NB4 (cell line): Measurements from ENCODE around the gene PAX1.

Experiments used
- DNase-seq: peaks from one replicate; pipeline ENCODE4 v3.0.0; 2010; ENCODE audit warnings: low read depth
- H3K4me3 ChIP-seq: one replicate; pipeline ENCODE4 v1.5.1; 2011; ENCODE audit warnings: mild to moderate bottlenecking, low read depth, low read length, moderate library complexity
- CTCF ChIP-seq: IDR thresholded peaks from one replicate; pipeline ENCODE4 v1.5.1; 2012; ENCODE audit warnings: low read depth, low read length
- MYC ChIP-seq: IDR thresholded peaks from 2 replicates; pipeline ENCODE4 v1.6.1; 2011; ENCODE audit warnings: low read depth, low read length
- POLR2A ChIP-seq: IDR thresholded peaks from 2 replicates; pipeline ENCODE4 v1.6.1; 2011; ENCODE audit warnings: mild to moderate bottlenecking; ENCODE audit not compliant: insufficient read length; ENCODE audit errors: extremely low read depth
- TF ChIP-seq, protein P1 (sequence below): IDR thresholded peaks from 2 replicates; pipeline ENCODE4 v1.6.1; 2011; ENCODE audit warnings: low read depth, low read length

PAX1 gene

GRCh38 chr20:21706261-21707195 is 1.1 kb downstream of the PAX1 start:
- TF ChIP-seq, protein P1, sequence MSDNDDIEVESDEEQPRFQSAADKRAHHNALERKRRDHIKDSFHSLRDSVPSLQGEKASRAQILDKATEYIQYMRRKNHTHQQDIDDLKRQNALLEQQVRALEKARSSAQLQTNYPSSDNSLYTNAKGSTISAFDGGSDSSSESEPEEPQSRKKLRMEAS = no peak
- TF ChIP-seq MYC (no peak), POLR2A (no peak), CTCF (no peak)
- DNase-seq = no peak
- H3K4me3 ChIP-seq = no peak overlapping the region

DNA sequence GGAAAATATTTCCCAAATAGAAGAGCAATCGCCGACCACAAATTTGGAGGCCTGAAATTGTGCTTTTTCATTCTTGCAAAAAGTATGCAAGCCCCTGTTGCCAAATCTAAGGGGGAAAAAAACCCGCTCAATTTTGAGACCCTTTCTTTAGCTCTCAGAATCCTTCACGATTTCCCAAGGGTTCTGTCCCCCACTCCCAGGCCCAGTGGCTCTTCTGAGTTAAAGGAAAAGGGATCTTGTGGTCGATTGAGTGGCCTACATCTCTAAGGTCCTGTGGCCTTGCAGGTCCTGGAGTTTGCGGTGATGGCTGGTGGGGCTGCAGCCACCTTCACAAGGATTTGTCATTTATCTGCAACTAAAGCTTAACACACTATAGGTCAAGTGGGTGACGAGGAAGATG is 1.8 kb downstream of the PAX1 start:
- DNase-seq = no peak
- TF ChIP-seq MYC (no peak), CTCF (no peak), POLR2A (no peak)
- TF ChIP-seq, protein P1 = no peak
- H3K4me3 ChIP-seq = no peak overlapping the region

GRCh38 chr20:21707999-21708737 is 2.7 kb downstream of the PAX1 start:
- TF ChIP-seq POLR2A = no peak
- TF ChIP-seq CTCF = no peak
- no peak for TF ChIP-seq MYC
- TF ChIP-seq, protein P1 = no peak
- H3K4me3 ChIP-seq = no peak overlapping the region
- DNase-seq = no peak

- no peak overlapping the region for H3K4me3 ChIP-seq
- TF ChIP-seq POLR2A (no peak), CTCF (no peak), MYC (no peak)
- TF ChIP-seq, protein P1 = no peak
- no peak for DNase-seq
These were observed 3.5 kb downstream of the PAX1 start for GRCh38 chr20:21708738-21709534.

- no peak for DNase-seq
- TF ChIP-seq POLR2A = no peak
- no peak for TF ChIP-seq CTCF
- TF ChIP-seq, protein P1 = no peak
- TF ChIP-seq MYC = no peak
- H3K4me3 ChIP-seq = no peak overlapping the region
These were observed 4.1 kb downstream of the PAX1 start for GRCh38 chr20:21709535-21709904.
